NB4 (cell line): ENCODE measurements around the gene PLXDC2.

Source experiments
- CTCF ChIP-seq: IDR thresholded peaks from one replicate; pipeline ENCODE4 v1.5.1; 2012; ENCODE audit warnings: low read depth, low read length
- MAX ChIP-seq: IDR thresholded peaks from 2 replicates; pipeline ENCODE4 v1.6.1; 2011; ENCODE audit warnings: low read depth, low read length
- POLR2A ChIP-seq: IDR thresholded peaks from 2 replicates; pipeline ENCODE4 v1.6.1; 2011; ENCODE audit warnings: mild to moderate bottlenecking; ENCODE audit not compliant: insufficient read length; ENCODE audit errors: extremely low read depth

GRCh38 chr10:19902456-19902855 lies 86.2 kb downstream of the PLXDC2 start:
- TF ChIP-seq CTCF (no peak), MAX (no peak), POLR2A (no peak)
